ENCODE results near the gene SRP9.

GRCh38 chr1:225816643-225817538 is 39.3 kb downstream of the SRP9 start:
- TF ChIP-seq CREB5 (CRISPR knock-in tag; IDR thresholded peaks at IDR 0.05; ENCODE audit: low read depth) (no peak), BACH2 (CRISPR knock-in tag; IDR thresholded peaks at IDR 0.05; ENCODE audit: borderline replicate concordance) (no peak)
